Caco-2 (cell line): Measurements from ENCODE around the gene WDR41. TPM values are rescaled to one million over a fixed set of nuclear protein-coding genes. Genes with fewer than 3 reads are reported as not detected.

Source experiments
- BruUV-seq: library from RNA; stranded (reverse); fragments of 400-500 nt; replicated peaks from 2 replicates; lab custom pipeline; 2021; lab: Mats Ljungman, UMichigan
- CTCF ChIA-PET: fragments of 300-600 bp; sonication (Branson Sonifier 250); formaldehyde crosslinking; loops from one replicate; lab custom pipeline; 2022; ENCODE audit warnings: antibody characterized with exemption; lab: Charles Lee
- POLR2A ChIA-PET: fragments of 300-600 bp; sonication (Branson Sonifier 250); formaldehyde crosslinking; loops from one replicate; lab custom pipeline; 2022; ENCODE audit warnings: antibody characterized with exemption; lab: Charles Lee
- DNase-seq, 2 experiments: peaks; one replicate each; pipeline versions ENCODE4 v3.0.0 to v3.0.0-alpha.2; 2020 to 2022
- H3K27me3 ChIP-seq: replicated peaks from 2 replicates; pipeline ENCODE4 v1.6.0; 2011; ENCODE audit warnings: low read length; ENCODE audit not compliant: control insufficient read depth, insufficient read depth
- H3K36me3 ChIP-seq: 2 replicates; pipeline ENCODE4 v1.5.1; 2011; ENCODE audit warnings: low read length; ENCODE audit not compliant: control insufficient read depth, insufficient read depth
- H3K4me1 ChIP-seq: fragments of 250-450 bp; sonication (Bioruptor Pico); 2 replicates; pipeline ENCODE4 v1.5.1; 2020; ENCODE audit warnings: mild to moderate bottlenecking
- H3K4me3 ChIP-seq: 2 replicates; pipeline ENCODE4 v1.5.1; 2011; ENCODE audit warnings: low read depth, mild to moderate bottlenecking, control low read depth, low read length
- H3K9me3 ChIP-seq: fragments of 250-450 bp; sonication (Bioruptor Pico); 2 replicates; pipeline ENCODE4 v1.5.1; 2020; ENCODE audit warnings: mild to moderate bottlenecking, moderate library complexity
- H3K27ac Mint-ChIP-seq: one replicate; pipeline ENCODE4 v1.8.0; 2022; ENCODE audit warnings: mixed read lengths; ENCODE audit not compliant: unreplicated experiment
- H3K27me3 Mint-ChIP-seq: one replicate; pipeline ENCODE4 v1.8.0; 2022; ENCODE audit warnings: mixed read lengths; ENCODE audit not compliant: insufficient read depth, unreplicated experiment
- H3K36me3 Mint-ChIP-seq: one replicate; pipeline ENCODE4 v1.8.0; 2022; ENCODE audit warnings: mild to moderate bottlenecking, mixed read lengths; ENCODE audit not compliant: insufficient read depth, unreplicated experiment
- H3K4me1 Mint-ChIP-seq: one replicate; pipeline ENCODE4 v1.8.0; 2022; ENCODE audit warnings: low read depth, mixed read lengths; ENCODE audit not compliant: unreplicated experiment
- H3K4me3 Mint-ChIP-seq: one replicate; pipeline ENCODE4 v1.8.0; 2022; ENCODE audit warnings: mild to moderate bottlenecking, moderate library complexity, mixed read lengths; ENCODE audit not compliant: unreplicated experiment
- H3K9me3 Mint-ChIP-seq: one replicate; pipeline ENCODE4 v1.8.0; 2022; ENCODE audit warnings: mixed read lengths; ENCODE audit not compliant: unreplicated experiment
- intact Hi-C: fragments of 100-400 bp; cut with micrococcal nuclease; formaldehyde crosslinking; loops from one replicate; pipeline ENCODE4 v1.10.0; 2022; ENCODE audit not compliant: unreplicated experiment
- total RNA-seq: library from RNA; stranded (reverse); gene quantifications from 2 replicates; pipeline ENCODE4 v1.2.3, GENCODE V29; 2022
- TF ChIP-seq, protein P1 (sequence below), 2 experiments: fragments of 200-600 bp in 1 of 2; IDR thresholded peaks; 1 replicate in 1 of 2; 2 replicates in 1 of 2; pipeline versions ENCODE4 v1.5.1 to v1.8.0; 2011 to 2022; ENCODE audit warnings: antibody characterized with exemption in 1 of 2, control low read depth in 1 of 2, inconsistent platforms in 1 of 2, low read depth in 1 of 2, low read length in 1 of 2, mild to moderate bottlenecking in 1 of 2, moderate library complexity in 1 of 2; ENCODE audit not compliant: insufficient read depth in 1 of 2, severe bottlenecking in 1 of 2, unreplicated experiment in 1 of 2

WDR41 gene
- total RNA-seq, 1 experiment from 2014 or later: 64.1 TPM

DNA sequence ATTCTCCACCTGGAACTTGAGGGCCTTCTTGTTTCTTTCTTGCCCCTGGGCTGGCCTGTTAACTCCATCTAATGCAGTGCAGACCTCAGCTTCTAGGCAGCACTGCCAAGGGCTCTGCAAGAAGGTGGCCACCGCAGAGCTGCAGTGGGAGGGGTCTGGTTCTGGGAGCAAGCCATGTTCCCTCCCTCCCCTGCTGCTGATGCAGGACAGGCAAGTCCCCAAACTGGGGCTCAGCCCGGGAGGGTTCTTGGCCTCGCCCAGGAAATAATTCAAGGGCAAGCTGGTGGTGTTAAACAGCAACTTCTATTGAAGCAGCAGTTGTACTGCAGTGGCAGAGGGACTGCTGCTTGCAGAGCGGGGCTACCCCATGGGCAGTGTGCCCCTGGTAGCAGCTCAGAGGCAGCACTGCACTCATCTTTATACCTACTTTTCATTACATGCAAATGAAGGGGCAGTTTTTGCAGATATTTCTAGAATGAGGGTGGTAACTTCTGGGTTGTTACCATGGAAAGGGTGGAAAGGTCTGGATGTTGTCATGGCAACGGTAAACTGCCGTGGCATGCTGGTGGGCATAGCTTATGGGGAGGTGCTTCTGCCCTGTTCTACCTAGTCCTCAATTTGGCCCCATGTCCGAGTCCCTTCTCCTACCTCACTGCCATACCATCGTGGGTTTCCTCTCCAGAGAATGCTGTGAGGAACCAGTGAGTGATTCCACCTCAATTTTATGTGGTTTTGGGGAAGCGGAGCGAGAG lies 82.1 kb downstream of the WDR41 start:
- H3K4me3 ChIP-seq: no peak overlapping the region
- Mint-ChIP-seq H3K9me3 (peaks cover 16% of the 10 kb centered on the region), H3K27ac (no peak overlapping the region), H3K36me3 (no peaks in the 10 kb centered on the region), H3K4me3 (no peak overlapping the region), H3K27me3 (no peaks in the 10 kb centered on the region), H3K4me1 (peaks cover 9% of the 10 kb centered on the region)
- H3K4me1 ChIP-seq: peaks cover 5% of the 10 kb centered on the region
- H3K36me3 ChIP-seq: no peaks in the 10 kb centered on the region
- CTCF ChIA-PET: no interaction called here
- TF ChIP-seq, protein P1, sequence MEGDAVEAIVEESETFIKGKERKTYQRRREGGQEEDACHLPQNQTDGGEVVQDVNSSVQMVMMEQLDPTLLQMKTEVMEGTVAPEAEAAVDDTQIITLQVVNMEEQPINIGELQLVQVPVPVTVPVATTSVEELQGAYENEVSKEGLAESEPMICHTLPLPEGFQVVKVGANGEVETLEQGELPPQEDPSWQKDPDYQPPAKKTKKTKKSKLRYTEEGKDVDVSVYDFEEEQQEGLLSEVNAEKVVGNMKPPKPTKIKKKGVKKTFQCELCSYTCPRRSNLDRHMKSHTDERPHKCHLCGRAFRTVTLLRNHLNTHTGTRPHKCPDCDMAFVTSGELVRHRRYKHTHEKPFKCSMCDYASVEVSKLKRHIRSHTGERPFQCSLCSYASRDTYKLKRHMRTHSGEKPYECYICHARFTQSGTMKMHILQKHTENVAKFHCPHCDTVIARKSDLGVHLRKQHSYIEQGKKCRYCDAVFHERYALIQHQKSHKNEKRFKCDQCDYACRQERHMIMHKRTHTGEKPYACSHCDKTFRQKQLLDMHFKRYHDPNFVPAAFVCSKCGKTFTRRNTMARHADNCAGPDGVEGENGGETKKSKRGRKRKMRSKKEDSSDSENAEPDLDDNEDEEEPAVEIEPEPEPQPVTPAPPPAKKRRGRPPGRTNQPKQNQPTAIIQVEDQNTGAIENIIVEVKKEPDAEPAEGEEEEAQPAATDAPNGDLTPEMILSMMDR (IDR thresholded peaks at IDR 0.05; ENCODE audit: insufficient read depth in 1 of 2, low read depth in 1 of 2, low read length in 1 of 2, severe bottlenecking in 1 of 2, unreplicated experiment in 1 of 2): no peak
- intact Hi-C loops: no loop called here
- no peak for DNase-seq
- BruUV-seq: no TSS peak
- H3K27me3 ChIP-seq: no peaks in the 10 kb centered on the region
- POLR2A ChIA-PET: no interaction called here
- no peaks in the 10 kb centered on the region for H3K9me3 ChIP-seq

DNA sequence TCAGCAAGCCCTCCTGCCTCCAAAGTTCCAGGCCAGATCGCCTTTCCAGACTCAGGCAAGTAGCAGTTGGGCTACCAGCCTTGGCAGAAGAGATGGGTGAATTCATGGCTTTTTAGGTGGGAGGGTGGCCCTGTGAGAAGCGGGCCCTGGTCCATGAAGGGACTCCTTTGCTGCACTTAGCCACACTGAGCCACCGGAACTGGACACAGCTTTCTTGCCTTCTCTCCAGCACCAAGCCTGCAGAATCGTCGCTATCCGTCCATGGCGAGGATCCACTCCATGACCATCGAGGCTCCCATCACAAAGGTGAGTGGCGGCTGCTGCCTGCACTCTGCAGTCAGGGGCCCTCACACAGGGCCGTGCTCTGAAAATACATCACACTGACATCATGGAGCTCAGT lies 85.0 kb downstream of the WDR41 start:
- CTCF ChIA-PET: no interaction called here
- Mint-ChIP-seq H3K27me3 (no peaks in the 10 kb centered on the region), H3K9me3 (peaks cover 17% of the 10 kb centered on the region), H3K36me3 (no peaks in the 10 kb centered on the region), H3K4me1 (peaks cover 11% of the 10 kb centered on the region), H3K27ac (no peak overlapping the region), H3K4me3 (no peak overlapping the region)
- intact Hi-C loops: no loop called here
- Histone ChIP-seq H3K4me1 (peaks cover 8% of the 10 kb centered on the region), H3K9me3 (no peaks in the 10 kb centered on the region), H3K36me3 (no peaks in the 10 kb centered on the region), H3K4me3 (no peak overlapping the region), H3K27me3 (no peaks in the 10 kb centered on the region)
- no TSS peak for BruUV-seq
- DNase-seq: no peak
- POLR2A ChIA-PET: no interaction called here
- TF ChIP-seq, protein P1 (IDR thresholded peaks at IDR 0.05; ENCODE audit: insufficient read depth in 1 of 2, low read depth in 1 of 2, low read length in 1 of 2, severe bottlenecking in 1 of 2, unreplicated experiment in 1 of 2): no peak

DNA sequence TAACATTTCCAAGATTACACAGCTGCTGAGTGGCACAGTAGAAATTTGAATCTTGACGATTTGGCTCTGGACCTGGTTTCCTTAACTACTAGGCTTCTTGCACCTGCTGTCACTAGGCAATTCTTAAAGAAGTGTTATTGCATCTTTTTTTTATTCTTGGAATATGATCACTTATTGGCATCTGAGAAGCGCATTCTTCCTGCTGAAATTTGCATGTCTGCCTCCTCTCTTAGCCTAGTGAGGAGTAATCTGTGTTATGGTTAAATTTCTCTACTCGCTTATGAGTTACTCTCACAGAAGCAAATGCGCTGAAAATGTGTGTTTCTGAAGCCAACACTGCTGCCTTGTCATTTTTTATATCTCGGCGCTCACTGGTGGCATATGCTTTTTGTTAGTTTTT lies 89.3 kb downstream of the WDR41 start:
- CTCF ChIA-PET: no interaction called here
- H3K36me3 ChIP-seq: no peaks in the 10 kb centered on the region
- H3K36me3 Mint-ChIP-seq: no peaks in the 10 kb centered on the region
- H3K4me1 Mint-ChIP-seq: peaks cover 14% of the 10 kb centered on the region
- no peak overlapping the region for H3K4me3 Mint-ChIP-seq
- intact Hi-C loops: no loop called here
- no peaks in the 10 kb centered on the region for H3K27me3 ChIP-seq
- H3K27ac Mint-ChIP-seq: no peak overlapping the region
- TF ChIP-seq, protein P1 (IDR thresholded peaks at IDR 0.05; ENCODE audit: insufficient read depth in 1 of 2, low read depth in 1 of 2, low read length in 1 of 2, severe bottlenecking in 1 of 2, unreplicated experiment in 1 of 2): no peak
- DNase-seq: no peak
- H3K4me1 ChIP-seq: peaks cover 17% of the 10 kb centered on the region
- no peaks in the 10 kb centered on the region for H3K9me3 ChIP-seq
- POLR2A ChIA-PET: no interaction called here
- H3K9me3 Mint-ChIP-seq: peaks cover 17% of the 10 kb centered on the region
- no TSS peak for BruUV-seq
- H3K4me3 ChIP-seq: no peak overlapping the region
- H3K27me3 Mint-ChIP-seq: no peaks in the 10 kb centered on the region
